SK-N-SH (cell line): ENCODE results near the gene PPIH. TPM values are rescaled to one million over a fixed set of nuclear protein-coding genes. Genes with fewer than 3 reads are reported as not detected.

ENCODE experiments used
- CTCF ChIA-PET: fragments of 300-600, 350-600 bp; formaldehyde crosslinking; extraction: SDS; loops from one replicate; lab custom pipeline; 2021; lab: Yijun Ruan, JAX
- POLR2A ChIA-PET: fragments of 350-600 bp; sonication (Branson Sonifier 250); formaldehyde crosslinking; extraction: SDS; loops from one replicate; lab custom pipeline; 2020; ENCODE audit warnings: antibody characterized with exemption, inconsistent platforms; lab: Yijun Ruan, JAX
- DNase-seq: peaks from one replicate; pipeline ENCODE4 v3.0.0; 2012
- H2AFZ ChIP-seq: fragments of 200-600 bp; sonication (generic); 2 replicates; pipeline ENCODE4 v1.8.1; 2016; ENCODE audit warnings: antibody characterized with exemption, mild to moderate bottlenecking, low read depth
- H3F3A ChIP-seq: fragments of 200-600 bp; sonication (generic); replicated peaks from 2 replicates; pipeline ENCODE3; 2016; ENCODE audit warnings: antibody characterized with exemption, mild to moderate bottlenecking; ENCODE audit not compliant: insufficient read depth
- H3K27ac ChIP-seq, 2 experiments: fragments of 200-500 bp in 1 of 2; fragments of 200-600 bp in 1 of 2; sonication (Bioruptor generic) in 1 of 2; sonication (generic), shearing (Covaris generic) in 1 of 2; 2 replicates each; pipeline versions ENCODE4 v1.5.1 to v1.6.1; 2014 to 2016; ENCODE audit warnings: low read depth in 2 of 2, inconsistent platforms in 1 of 2, low read length in 1 of 2, mild to moderate bottlenecking in 1 of 2, mixed read lengths in 1 of 2
- H3K27me3 ChIP-seq: fragments of 200-600 bp; sonication (generic), shearing (Covaris generic); 2 replicates; pipeline ENCODE4 v1.6.1; 2016; ENCODE audit warnings: mixed run types; ENCODE audit not compliant: insufficient read depth
- H3K36me3 ChIP-seq, 2 experiments: fragments of 200-500 bp in 1 of 2; fragments of 200-600 bp in 1 of 2; sonication (Bioruptor generic) in 1 of 2; sonication (generic) in 1 of 2; replicated peaks in 1 of 2; 2 replicates each; pipeline versions ENCODE3 to v1.5.1; 2014 to 2016; ENCODE audit warnings: low read length in 1 of 2, mild to moderate bottlenecking in 1 of 2; ENCODE audit not compliant: insufficient read depth in 2 of 2, control insufficient read depth in 1 of 2
- H3K4me1 ChIP-seq, 2 experiments: fragments of 200-500 bp in 1 of 2; fragments of 200-600 bp in 1 of 2; sonication (Bioruptor generic) in 1 of 2; sonication (generic), shearing (Covaris generic) in 1 of 2; 2 replicates each; pipeline versions ENCODE4 v1.5.1 to v1.6.1; 2014 to 2016; ENCODE audit warnings: low read depth in 1 of 2, low read length in 1 of 2, mixed run types in 1 of 2; ENCODE audit not compliant: insufficient read depth in 2 of 2, control insufficient read depth in 1 of 2
- H3K4me2 ChIP-seq: fragments of 200-600 bp; sonication (generic), shearing (Covaris generic); 2 replicates; pipeline ENCODE4 v1.6.1; 2017; ENCODE audit warnings: mixed run types
- H3K4me3 ChIP-seq, 2 experiments: fragments of 200-500 bp in 1 of 2; fragments of 200-600 bp in 1 of 2; sonication (Bioruptor generic) in 1 of 2; sonication (generic), shearing (Covaris generic) in 1 of 2; 2 replicates each; pipeline versions ENCODE4 v1.5.1 to v1.8.1; 2014 to 2016; ENCODE audit warnings: low read depth in 2 of 2, inconsistent platforms in 1 of 2, low read length in 1 of 2, mild to moderate bottlenecking in 1 of 2, mixed read lengths in 1 of 2, moderate library complexity in 1 of 2
- H3K79me2 ChIP-seq: fragments of 200-600 bp; sonication (generic); 2 replicates; pipeline ENCODE4 v1.8.1; 2017; ENCODE audit warnings: mild to moderate bottlenecking; ENCODE audit not compliant: insufficient read depth
- H3K9ac ChIP-seq: fragments of 200-600 bp; sonication (generic); 2 replicates; pipeline ENCODE4 v1.6.1; 2017; ENCODE audit warnings: mixed run types
- H3K9me2 ChIP-seq: fragments of 200-600 bp; sonication (generic); 2 replicates; pipeline ENCODE4 v1.6.1; 2017; ENCODE audit warnings: mixed run types
- H3K9me3 ChIP-seq: fragments of 200-600 bp; sonication (generic); 2 replicates; pipeline ENCODE4 v1.6.1; 2017; ENCODE audit warnings: mixed run types, mild to moderate bottlenecking, moderate library complexity
- H4K20me1 ChIP-seq: fragments of 200-600 bp; sonication (generic); 2 replicates; pipeline ENCODE4 v1.6.1; 2017; ENCODE audit warnings: mild to moderate bottlenecking, mixed run types; ENCODE audit not compliant: insufficient read depth
- CHD2 ChIP-seq: fragments of 150-350 bp; IDR thresholded peaks from 2 replicates; pipeline ENCODE4 v1.6.1; 2018; ENCODE audit warnings: low read length; ENCODE audit not compliant: partially characterized antibody
- EP300 ChIP-seq, 2 experiments: IDR thresholded peaks; 2 replicates each; pipeline versions ENCODE4 v1.4.0 to v1.6.1; 2012; ENCODE audit warnings: borderline replicate concordance in 1 of 2, low read depth in 1 of 2, low read length in 1 of 2
- FOXJ3 ChIP-seq: sonication (generic); formaldehyde crosslinking; IDR thresholded peaks from 2 replicates; pipeline ENCODE4 v1.5.1; 2020; ENCODE audit warnings: mild to moderate bottlenecking, missing genetic modification reagents
- FOXM1 ChIP-seq: IDR thresholded peaks from 2 replicates; pipeline ENCODE4 v1.4.0; 2012; ENCODE audit warnings: low read depth, mild to moderate bottlenecking
- GATA2 ChIP-seq: sonication (generic); formaldehyde crosslinking; IDR thresholded peaks from 2 replicates; pipeline ENCODE4 v1.5.0; 2020; ENCODE audit warnings: mild to moderate bottlenecking, missing genetic modification reagents
- MAX ChIP-seq: IDR thresholded peaks from 2 replicates; pipeline ENCODE4 v1.4.0; 2012; ENCODE audit warnings: low read depth
- MEF2A ChIP-seq: IDR thresholded peaks from 2 replicates; pipeline ENCODE4 v1.4.0; 2012; ENCODE audit warnings: low read depth, borderline replicate concordance
- NFIC ChIP-seq: IDR thresholded peaks from 2 replicates; pipeline ENCODE4 v1.4.0; 2012; ENCODE audit warnings: borderline replicate concordance
- RAD21 ChIP-seq: IDR thresholded peaks from 2 replicates; pipeline ENCODE4 v1.6.1; 2012; ENCODE audit warnings: mild to moderate bottlenecking, low read length
- RFX5 ChIP-seq: IDR thresholded peaks from 2 replicates; pipeline ENCODE4 v1.6.1; 2012; ENCODE audit warnings: mild to moderate bottlenecking, improper control_type of control experiment, low read length
- SMC3 ChIP-seq: IDR thresholded peaks from 2 replicates; pipeline ENCODE4 v1.6.1; 2012; ENCODE audit warnings: low read depth, low read length, improper control_type of control experiment
- YY1 ChIP-seq: IDR thresholded peaks from 2 replicates; pipeline ENCODE4 v1.4.0; 2012; ENCODE audit warnings: low read depth, mild to moderate bottlenecking
- WGBS: methylation state at CpG from one replicate; pipeline ENCODE4 v1.1.6; 2017; ENCODE audit warnings: low lambda C conversion rate; 5-methylcytosine and 5-hydroxymethylcytosine counted together
- polyA plus RNA-seq, 3 experiments: library from polyadenylated mRNA; depleted of rRNA; stranded (reverse); fragments of >200 nt; gene quantifications; 2 replicates each; pipeline ENCODE4 v1.2.3, GENCODE V29; 2012
- TF ChIP-seq, protein P1 (sequence below): IDR thresholded peaks from 2 replicates; pipeline ENCODE4; 2012

The PPIH gene
- polyA plus RNA-seq, 1 of the 3 experiments (the other 2 are of a cell fraction) = 89.1 TPM

GRCh38 chr1:42686418-42686817, 28.2 kb downstream of the PPIH start (continued):
- TF ChIP-seq NFIC = no peak
- no peak for TF ChIP-seq MAX
- TF ChIP-seq, all 33 proteins: peak for 0

GRCh38 chr1:42689912-42690311, 31.7 kb downstream of the PPIH start:
- POLR2A ChIA-PET = no interaction called here
- Histone ChIP-seq H2AFZ (no peak overlapping the region), H3K9me2 (no peaks in the 10 kb centered on the region), H3K36me3 (peaks cover 55 to 68% of the 10 kb centered on the region in 2 experiments), H3K27ac (no peak overlapping the region), H3K27me3 (no peaks in the 10 kb centered on the region), H3K9ac (no peak overlapping the region), H3K9me3 (no peaks in the 10 kb centered on the region), H4K20me1 (peaks cover 100% of the 10 kb centered on the region), H3F3A (no peaks in the 10 kb centered on the region), H3K79me2 (peaks cover 100% of the 10 kb centered on the region), H3K4me1 (peaks cover 29 to 30% of the 10 kb centered on the region in 2 experiments; a peak in 3 of 4 replicates), H3K4me2 (no peak overlapping the region), H3K4me3 (no peak overlapping the region)
- 94% methylated on average over 3 of the region's 3 CpGs for WGBS
- no peak for TF ChIP-seq MEF2A
- no peak for TF ChIP-seq FOXM1
- TF ChIP-seq GATA2 (CRISPR knock-in tag) = no peak
- no peak for TF ChIP-seq RFX5
- TF ChIP-seq EP300 (IDR thresholded peaks at IDR 0.05; ENCODE audit: borderline replicate concordance in 1 of 2, low read depth in 1 of 2, low read length in 1 of 2) = no peak
- TF ChIP-seq, protein P1, sequence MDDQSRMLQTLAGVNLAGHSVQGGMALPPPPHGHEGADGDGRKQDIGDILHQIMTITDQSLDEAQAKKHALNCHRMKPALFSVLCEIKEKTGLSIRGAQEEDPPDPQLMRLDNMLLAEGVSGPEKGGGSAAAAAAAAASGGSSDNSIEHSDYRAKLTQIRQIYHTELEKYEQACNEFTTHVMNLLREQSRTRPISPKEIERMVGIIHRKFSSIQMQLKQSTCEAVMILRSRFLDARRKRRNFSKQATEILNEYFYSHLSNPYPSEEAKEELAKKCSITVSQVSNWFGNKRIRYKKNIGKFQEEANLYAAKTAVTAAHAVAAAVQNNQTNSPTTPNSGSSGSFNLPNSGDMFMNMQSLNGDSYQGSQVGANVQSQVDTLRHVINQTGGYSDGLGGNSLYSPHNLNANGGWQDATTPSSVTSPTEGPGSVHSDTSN = no peak
- no peak for TF ChIP-seq MAX
- TF ChIP-seq FOXJ3 (CRISPR knock-in tag) = no peak
- TF ChIP-seq CHD2 = no peak
- TF ChIP-seq RAD21 = no peak
- no peak for TF ChIP-seq SMC3
- DNase-seq = no peak
- CTCF ChIA-PET = interaction anchor here (0.8 kb wide), 1 partner anchor 50 kb away, joined by 3 read pairs; the partner anchor contains the start of gene CLDN19

DNA sequence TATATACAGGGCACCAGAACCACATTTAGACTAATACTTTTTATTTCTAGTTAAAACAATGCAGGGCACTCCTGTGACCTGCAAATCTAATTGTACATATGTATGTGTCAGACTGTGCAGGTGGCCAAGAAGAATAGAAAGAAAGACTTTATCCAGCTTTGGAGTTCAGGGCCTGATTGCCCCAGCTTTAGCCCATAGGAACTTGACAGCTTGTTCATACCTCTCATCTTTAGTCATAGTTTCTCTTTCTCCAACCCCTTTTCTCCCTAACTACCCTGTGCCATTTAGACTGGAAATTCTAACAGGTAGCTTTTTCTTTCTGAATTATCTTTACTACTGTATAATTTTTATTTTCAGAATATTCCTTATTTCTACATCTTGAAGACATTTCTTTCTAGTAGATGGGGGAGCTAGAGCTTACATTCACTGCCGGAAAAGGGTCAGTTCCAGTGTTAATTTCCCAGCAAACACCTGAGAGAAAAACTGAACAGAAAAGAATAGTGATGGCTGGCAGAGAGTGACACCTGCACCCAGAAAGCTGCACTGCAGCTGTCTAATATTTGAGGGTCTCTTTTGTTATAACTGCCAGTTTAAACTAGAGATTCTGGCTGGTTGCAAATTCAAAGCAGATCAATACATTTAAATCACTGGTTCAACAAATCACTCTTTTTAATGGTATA, 32.4 kb downstream of the PPIH start:
- no peak overlapping the region for H3K27ac ChIP-seq
- no peak overlapping the region for H2AFZ ChIP-seq
- H4K20me1 ChIP-seq = peaks cover 100% of the 10 kb centered on the region
- no peak overlapping the region for H3K9ac ChIP-seq
- H3K27me3 ChIP-seq = no peaks in the 10 kb centered on the region
- peaks cover 100% of the 10 kb centered on the region for H3K79me2 ChIP-seq
- no peaks in the 10 kb centered on the region for H3K9me2 ChIP-seq
- DNase-seq = no peak
- CTCF ChIA-PET = interaction anchor here (0.8 to 1.2 kb wide), 2 partner anchors 50 to 67 kb away, joined by 3 to 5 read pairs; partner anchors contain the start of gene CLDN19
- POLR2A ChIA-PET = interaction anchor here (0.6 to 1.3 kb wide), 4 partner anchors 9 to 511 kb away, joined by 3 read pairs; partner anchors contain the start of gene YBX1
- H3K9me3 ChIP-seq = no peaks in the 10 kb centered on the region
- no peak overlapping the region for H3K4me3 ChIP-seq
- no peak overlapping the region for H3K4me2 ChIP-seq
- TF ChIP-seq YY1 (no peak), RAD21 (0 out of 2 replicates have a peak, but pooled peaks have one; percentile 3)
- peaks cover 57 to 69% of the 10 kb centered on the region in 2 experiments for H3K36me3 ChIP-seq
- WGBS = 86% methylated on average over 1 of the region's 1 CpG
- no peaks in the 10 kb centered on the region for H3F3A ChIP-seq
- peaks cover 26% of the 10 kb centered on the region in 2 experiments; a peak in 3 of 4 replicates for H3K4me1 ChIP-seq
